ENCODE data around the gene PROC. TPM values are rescaled to one million over a fixed set of nuclear protein-coding genes. Genes with fewer than 3 reads are reported as not detected.

PROC gene
- total RNA-seq, 2 experiments from 2014 or later, result 0.41 to 0.59 TPM

DNA sequence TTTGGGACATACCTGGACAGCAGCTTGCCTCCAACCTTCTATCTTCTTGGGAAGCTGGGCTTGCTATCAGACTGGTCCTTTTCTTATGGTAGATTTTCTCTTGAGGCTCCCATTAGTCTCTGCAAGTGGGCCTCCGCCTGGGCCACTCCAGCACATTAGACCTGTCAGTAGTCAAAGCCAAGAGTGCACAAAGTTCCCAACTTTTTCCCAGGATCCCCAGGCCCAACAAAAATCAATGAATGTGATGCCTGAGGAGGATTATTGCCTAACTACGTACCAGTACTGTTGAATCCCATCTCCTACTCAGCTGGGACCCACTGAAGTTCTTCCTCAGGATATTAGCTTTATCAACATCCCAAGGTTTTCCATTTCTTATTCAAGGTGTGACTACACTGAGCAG is 51.7 kb downstream of the PROC start:
- ChIA-PET POLR2A (interaction anchor here (1.5 kb wide), 1 partner anchor 10 kb away, joined by 5 read pairs; no protein-coding TSS in a partner anchor), CTCF (ENCODE audit: unreplicated experiment) (no interaction called here)
- intact Hi-C loops (cut with micrococcal nuclease; ENCODE audit: unreplicated experiment), result no loop called here
- no peaks in the 10 kb centered on the region for H3K4me1 ChIP-seq (ENCODE audit: insufficient read depth, low read length, poor library complexity, severe bottlenecking)
- H3K27ac ChIP-seq (ENCODE audit: low read depth, low read length, poor library complexity, severe bottlenecking), result no peak overlapping the region
- H3K4me2 ChIP-seq (ENCODE audit: low read length), result no peak overlapping the region
- TF ChIP-seq CTCF (conservative IDR thresholded peaks at IDR 0.05; ENCODE audit: low read length) (no peak), EZH2phosphoT487 (IDR thresholded peaks at IDR 0.05; ENCODE audit: borderline replicate concordance, low read depth, low read length) (no peak)
- H2AFZ ChIP-seq (ENCODE audit: low read length), result no peak overlapping the region
- no peak overlapping the region for H3K4me3 ChIP-seq (ENCODE audit: low read depth, low read length, poor library complexity, severe bottlenecking)
- H3K9me2 ChIP-seq (ENCODE audit: insufficient read depth, low read length), result no peaks in the 10 kb centered on the region
- peaks cover 21% of the 10 kb centered on the region for H3K36me3 ChIP-seq (ENCODE audit: insufficient read depth, low read length)
- no peak for DNase-seq (ENCODE audit: low spot score)
- H3K79me2 ChIP-seq (ENCODE audit: insufficient read depth, low read depth, low read length), result no peaks in the 10 kb centered on the region
- H4K20me1 ChIP-seq (ENCODE audit: insufficient read depth, low read length), result no peaks in the 10 kb centered on the region
- BruUV-seq (replicated peaks), result no TSS peak
- peaks cover 2% of the 10 kb centered on the region; the same call in 1 of the 2 replicates for H3K9me3 ChIP-seq (ENCODE audit: low read length)

GRCh38 chr2:127471286-127471988 is 53.2 kb downstream of the PROC start:
- no peaks in the 10 kb centered on the region for H4K20me1 ChIP-seq (ENCODE audit: insufficient read depth, low read length)
- TF ChIP-seq CTCF (conservative IDR thresholded peaks at IDR 0.05; ENCODE audit: low read length) (no peak), EZH2phosphoT487 (IDR thresholded peaks at IDR 0.05; ENCODE audit: borderline replicate concordance, low read depth, low read length) (no peak)
- no peak overlapping the region for H2AFZ ChIP-seq (ENCODE audit: low read length)
- H3K9me3 ChIP-seq (ENCODE audit: low read length), result peaks cover 13% of the 10 kb centered on the region
- no peaks in the 10 kb centered on the region for H3K79me2 ChIP-seq (ENCODE audit: insufficient read depth, low read depth, low read length)
- no peak for DNase-seq (ENCODE audit: low spot score)
- no peaks in the 10 kb centered on the region for H3K9me2 ChIP-seq (ENCODE audit: insufficient read depth, low read length)
- ChIA-PET POLR2A (interaction anchor here (1.5 kb wide), 1 partner anchor 8 kb away, joined by 5 read pairs; no protein-coding TSS in a partner anchor), CTCF (ENCODE audit: unreplicated experiment) (no interaction called here)
- H3K4me1 ChIP-seq (ENCODE audit: insufficient read depth, low read length, poor library complexity, severe bottlenecking), result no peaks in the 10 kb centered on the region
- H3K4me3 ChIP-seq (ENCODE audit: low read depth, low read length, poor library complexity, severe bottlenecking), result no peak overlapping the region
- peaks cover 26% of the 10 kb centered on the region for H3K36me3 ChIP-seq (ENCODE audit: insufficient read depth, low read length)
- no peak overlapping the region for H3K27ac ChIP-seq (ENCODE audit: low read depth, low read length, poor library complexity, severe bottlenecking)
- intact Hi-C loops (cut with micrococcal nuclease; ENCODE audit: unreplicated experiment), result no loop called here
- H3K4me2 ChIP-seq (ENCODE audit: low read length), result no peak overlapping the region
- BruUV-seq (replicated peaks), result no TSS peak

- DNase-seq (ENCODE audit: low spot score), result no peak
- no peak for TF ChIP-seq CTCF (conservative IDR thresholded peaks at IDR 0.05; ENCODE audit: low read length)
- TF ChIP-seq EZH2phosphoT487 (IDR thresholded peaks at IDR 0.05; ENCODE audit: borderline replicate concordance, low read depth, low read length), result no peak
- H3K36me3 ChIP-seq (ENCODE audit: insufficient read depth, low read length), result peaks cover 26% of the 10 kb centered on the region
- H3K27ac ChIP-seq (ENCODE audit: low read depth, low read length, poor library complexity, severe bottlenecking), result no peak overlapping the region
- intact Hi-C loops (cut with micrococcal nuclease; ENCODE audit: unreplicated experiment), result no loop called here
- peaks cover 13% of the 10 kb centered on the region for H3K9me3 ChIP-seq (ENCODE audit: low read length)
- H4K20me1 ChIP-seq (ENCODE audit: insufficient read depth, low read length), result no peaks in the 10 kb centered on the region
- no peak overlapping the region for H2AFZ ChIP-seq (ENCODE audit: low read length)
- no peaks in the 10 kb centered on the region for H3K9me2 ChIP-seq (ENCODE audit: insufficient read depth, low read length)
- H3K4me2 ChIP-seq (ENCODE audit: low read length), result no peak overlapping the region
- BruUV-seq (replicated peaks), result no TSS peak
- no peaks in the 10 kb centered on the region for H3K79me2 ChIP-seq (ENCODE audit: insufficient read depth, low read depth, low read length)
- H3K4me1 ChIP-seq (ENCODE audit: insufficient read depth, low read length, poor library complexity, severe bottlenecking), result no peaks in the 10 kb centered on the region
- H3K4me3 ChIP-seq (ENCODE audit: low read depth, low read length, poor library complexity, severe bottlenecking), result no peak overlapping the region
- ChIA-PET CTCF (ENCODE audit: unreplicated experiment) (no interaction called here), POLR2A (no interaction called here)
Observed at GRCh38 chr2:127472268-127472667, 54.0 kb downstream of the PROC start.
